Measurements from ENCODE around the gene C1QC.

Gene C1QC

DNA sequence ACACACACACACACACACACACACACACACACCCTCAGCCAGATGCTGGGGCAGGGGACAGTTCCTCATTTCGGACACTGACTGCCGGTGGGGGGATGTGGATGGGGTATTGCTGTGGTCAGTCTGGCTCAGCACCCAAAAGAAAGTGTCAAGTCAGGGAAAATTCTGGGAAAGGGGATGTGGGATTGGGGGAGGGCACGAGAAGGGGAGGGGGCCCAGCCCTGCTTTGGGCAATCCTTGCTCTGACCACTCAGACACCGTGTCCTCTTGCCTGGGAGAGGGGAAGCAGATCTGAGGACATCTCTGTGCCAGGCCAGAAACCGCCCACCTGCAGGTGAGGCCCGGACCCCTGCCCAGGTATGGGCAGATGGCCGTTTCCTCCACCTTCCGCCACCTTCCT, at the start of gene C1QC:
Gene C1QC (plus strand): TSS at position 253 of the 400 bp plus-strand sequence. CDS start 391 bp downstream, outside the sequence.
- DNase-seq (ENCODE audit: low spot score), result no peak

DNA sequence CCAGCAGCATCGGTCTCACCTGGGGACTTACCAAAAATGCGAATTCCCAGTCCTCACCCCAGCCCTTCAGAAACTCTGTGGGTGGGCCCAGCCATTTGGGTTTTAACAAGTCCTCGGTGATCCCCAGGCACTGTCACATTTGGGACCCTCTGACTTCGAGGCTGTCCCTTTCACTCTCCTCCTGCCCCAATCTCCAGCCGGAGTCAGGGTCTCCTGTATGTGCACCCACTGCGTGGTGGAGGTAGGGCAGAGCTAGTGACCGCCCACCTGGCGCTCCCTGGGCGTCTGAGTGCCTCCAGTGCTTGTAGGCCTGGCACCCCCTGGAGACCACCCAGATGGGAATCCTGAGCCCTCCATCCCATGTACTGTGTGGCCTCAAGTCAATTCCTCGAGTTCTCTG, 49.0 kb upstream of the C1QC start:
- no peak for DNase-seq (ENCODE audit: low spot score)

DNA sequence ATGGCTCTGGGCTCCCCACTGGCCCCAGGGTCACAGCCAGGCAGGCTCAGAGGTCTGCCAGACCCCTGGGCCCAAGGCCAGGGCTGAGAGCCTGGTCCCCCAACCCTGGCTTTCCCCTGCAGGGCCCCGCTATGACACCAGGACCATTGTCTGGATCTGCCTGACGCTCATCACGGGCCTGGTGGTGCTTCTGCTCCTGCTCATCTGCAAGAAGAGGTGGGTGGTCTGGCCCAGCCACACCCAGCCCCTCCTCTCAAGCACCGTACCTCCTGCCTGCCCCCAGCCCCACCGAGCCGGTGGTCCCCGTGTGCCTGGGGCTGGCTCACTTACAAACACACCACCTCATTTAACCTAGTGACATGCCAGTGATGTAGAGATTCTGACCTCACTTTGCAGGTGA, 48.3 kb upstream of the C1QC start:
- no peak for DNase-seq (ENCODE audit: low spot score)

DNA sequence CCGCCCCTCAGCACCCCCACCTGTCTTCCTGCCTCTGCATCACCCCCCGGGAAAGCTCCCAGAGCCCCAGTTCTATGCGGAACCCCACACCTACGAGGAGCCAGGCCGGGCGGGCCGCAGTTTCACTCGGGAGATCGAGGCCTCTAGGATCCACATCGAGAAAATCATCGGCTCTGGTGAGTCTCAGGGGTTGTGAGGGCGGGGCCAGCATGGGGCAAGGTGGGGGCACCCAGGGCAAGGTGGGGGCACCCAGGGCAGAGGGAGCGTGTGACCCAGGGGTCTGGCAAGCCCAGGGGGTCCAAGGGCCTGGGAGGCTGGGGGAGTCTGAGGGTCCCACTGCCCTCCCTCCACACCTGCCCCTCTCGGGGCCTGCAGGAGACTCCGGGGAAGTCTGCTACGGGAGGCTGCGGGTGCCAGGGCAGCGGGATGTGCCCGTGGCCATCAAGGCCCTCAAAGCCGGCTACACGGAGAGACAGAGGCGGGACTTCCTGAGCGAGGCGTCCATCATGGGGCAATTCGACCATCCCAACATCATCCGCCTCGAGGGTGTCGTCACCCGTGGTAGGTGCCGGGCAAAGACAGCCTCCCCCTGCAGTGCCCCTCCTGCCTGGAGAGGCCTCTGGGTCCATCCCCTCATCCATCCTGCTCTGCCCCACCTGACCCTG, 46.0 kb upstream of the C1QC start:
- DNase-seq (ENCODE audit: low spot score), result no peak

DNA sequence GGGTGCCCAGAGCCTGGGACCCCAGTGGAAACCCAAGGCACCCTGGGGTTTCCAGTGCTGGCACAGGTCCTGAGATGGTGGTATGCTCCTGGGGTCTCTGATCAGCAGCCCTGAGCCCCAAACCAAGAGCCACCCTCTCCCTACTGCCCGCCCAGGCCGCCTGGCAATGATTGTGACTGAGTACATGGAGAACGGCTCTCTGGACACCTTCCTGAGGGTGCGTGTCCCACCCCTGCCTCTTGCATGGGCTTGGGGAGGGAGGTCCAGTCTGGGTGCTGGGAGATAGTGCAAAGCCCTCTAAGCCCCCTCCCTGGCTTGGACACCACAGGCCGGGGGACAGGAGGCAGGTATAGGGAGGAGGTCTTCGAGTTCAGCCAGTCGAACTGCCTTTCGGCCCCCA, 45.4 kb upstream of the C1QC start:
- DNase-seq (ENCODE audit: low spot score), result no peak

DNA sequence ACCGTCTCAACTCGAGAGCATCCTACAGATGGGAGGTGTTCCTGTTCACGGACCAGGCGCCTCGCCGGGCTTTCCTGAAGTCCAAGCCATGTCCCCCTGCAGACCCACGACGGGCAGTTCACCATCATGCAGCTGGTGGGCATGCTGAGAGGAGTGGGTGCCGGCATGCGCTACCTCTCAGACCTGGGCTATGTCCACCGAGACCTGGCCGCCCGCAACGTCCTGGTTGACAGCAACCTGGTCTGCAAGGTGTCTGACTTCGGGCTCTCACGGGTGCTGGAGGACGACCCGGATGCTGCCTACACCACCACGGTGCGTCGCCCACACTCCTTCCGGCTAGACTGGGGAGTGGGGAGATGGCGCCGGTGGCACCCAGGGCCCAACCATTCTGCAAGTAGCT, 44.7 kb upstream of the C1QC start:
- no peak for DNase-seq (ENCODE audit: low spot score)

DNA sequence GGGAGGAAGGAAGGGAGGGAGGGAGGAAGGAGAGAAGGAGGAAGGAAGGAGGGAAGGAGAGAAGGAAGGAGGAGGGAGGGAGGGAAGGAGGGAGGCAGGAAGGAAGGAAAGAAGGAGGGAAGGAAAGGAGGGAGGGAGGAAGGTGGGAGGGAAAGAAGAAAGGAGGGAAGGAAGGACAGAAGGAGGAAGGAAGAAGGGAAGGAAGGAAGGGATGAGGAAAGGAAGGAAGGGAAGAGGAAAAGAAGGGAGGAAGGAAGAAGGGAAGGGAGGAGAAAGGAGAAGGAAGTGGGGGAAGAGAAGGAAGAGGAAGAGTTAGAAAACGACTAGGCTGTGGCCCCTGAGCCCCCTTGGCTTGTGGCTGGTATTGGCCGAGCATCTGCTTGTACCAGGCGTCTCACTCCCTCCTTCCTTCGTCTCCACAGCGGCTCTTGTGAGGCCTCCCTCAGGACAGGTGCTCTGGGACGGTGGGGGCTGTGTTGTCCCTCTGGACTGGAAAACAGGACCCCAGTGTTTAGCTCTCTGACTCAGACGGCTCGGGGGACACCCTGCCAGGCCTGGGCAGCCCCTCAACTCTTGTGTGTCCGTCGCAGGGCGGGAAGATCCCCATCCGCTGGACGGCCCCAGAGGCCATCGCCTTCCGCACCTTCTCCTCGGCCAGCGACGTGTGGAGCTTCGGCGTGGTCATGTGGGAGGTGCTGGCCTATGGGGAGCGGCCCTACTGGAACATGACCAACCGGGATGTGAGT, 43.2 kb upstream of the C1QC start:
- DNase-seq (ENCODE audit: low spot score), result peak; percentile 34

DNA sequence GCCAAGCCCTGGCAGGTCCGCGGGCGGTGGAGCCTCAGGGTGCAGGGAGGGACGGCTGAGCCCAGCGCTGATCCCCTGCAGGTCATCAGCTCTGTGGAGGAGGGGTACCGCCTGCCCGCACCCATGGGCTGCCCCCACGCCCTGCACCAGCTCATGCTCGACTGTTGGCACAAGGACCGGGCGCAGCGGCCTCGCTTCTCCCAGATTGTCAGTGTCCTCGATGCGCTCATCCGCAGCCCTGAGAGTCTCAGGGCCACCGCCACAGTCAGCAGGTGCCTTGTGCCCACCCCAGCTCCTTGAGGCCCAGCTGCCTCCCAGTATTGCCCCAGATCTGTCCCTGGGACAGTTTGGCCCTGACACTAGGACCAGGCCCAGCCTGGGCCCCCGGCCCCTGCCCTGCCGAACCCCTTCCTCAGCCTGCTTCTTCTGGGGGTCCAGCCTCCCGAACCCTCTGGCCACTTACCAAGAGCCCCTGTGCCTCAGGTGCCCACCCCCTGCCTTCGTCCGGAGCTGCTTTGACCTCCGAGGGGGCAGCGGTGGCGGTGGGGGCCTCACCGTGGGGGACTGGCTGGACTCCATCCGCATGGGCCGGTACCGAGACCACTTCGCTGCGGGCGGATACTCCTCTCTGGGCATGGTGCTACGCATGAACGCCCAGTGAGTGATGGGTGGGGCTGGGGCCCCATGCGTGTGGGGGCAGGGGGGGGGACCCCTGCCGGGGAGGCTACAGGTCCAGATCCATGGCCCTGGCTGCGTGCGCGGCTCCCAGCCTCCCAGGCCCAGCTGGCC, 42.4 kb upstream of the C1QC start:
- DNase-seq (ENCODE audit: low spot score), result no peak

DNA sequence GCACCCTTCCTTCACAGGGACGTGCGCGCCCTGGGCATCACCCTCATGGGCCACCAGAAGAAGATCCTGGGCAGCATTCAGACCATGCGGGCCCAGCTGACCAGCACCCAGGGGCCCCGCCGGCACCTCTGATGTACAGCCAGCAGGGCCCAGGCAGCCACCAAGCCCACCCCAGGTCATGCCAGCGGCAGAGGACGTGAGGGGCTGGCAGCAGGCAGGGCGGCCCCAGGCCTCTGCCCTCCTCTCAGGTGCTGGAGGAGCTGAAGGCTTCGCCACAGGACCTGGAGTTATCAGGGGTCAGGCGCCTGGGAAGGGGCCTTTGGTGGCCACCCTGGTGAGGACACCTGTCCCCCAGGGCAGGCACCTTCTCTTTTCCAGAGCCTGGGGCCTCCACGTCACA, 41.8 kb upstream of the C1QC start:
- DNase-seq (ENCODE audit: low spot score), result no peak

DNA sequence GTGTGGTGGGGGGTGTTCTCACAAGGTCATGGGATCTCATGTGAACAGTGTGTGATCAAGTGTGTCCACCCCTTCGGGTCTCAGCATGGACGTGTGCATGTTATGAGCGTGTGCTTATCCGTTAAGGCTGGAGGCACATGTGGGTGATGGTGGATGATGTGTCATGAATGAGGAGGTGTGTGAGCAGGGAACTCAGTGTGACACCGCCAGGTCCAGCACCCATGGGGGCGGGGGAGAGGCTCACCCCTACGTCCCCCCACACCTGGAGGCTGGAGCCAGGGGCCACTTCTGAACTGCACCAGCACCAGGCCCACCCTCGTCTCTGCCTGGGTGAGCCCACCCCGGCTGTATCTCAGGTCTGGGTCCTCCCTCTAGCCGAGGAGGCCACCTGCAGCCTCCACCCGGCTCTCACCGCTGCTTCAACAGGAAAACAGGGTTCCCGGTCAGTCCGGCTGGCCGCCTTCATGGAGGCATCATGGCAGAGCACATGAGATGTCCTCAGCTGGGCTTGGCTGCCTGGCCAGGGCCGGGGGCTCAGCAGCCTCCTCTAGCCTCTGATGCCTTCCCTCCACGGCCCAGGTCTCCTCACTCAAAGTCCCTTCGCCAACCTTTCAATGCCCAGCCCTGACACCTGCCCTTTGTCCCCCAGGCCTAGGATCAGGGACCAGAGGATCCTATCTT, 41.2 kb upstream of the C1QC start:
- no peak for DNase-seq (ENCODE audit: low spot score)

DNA sequence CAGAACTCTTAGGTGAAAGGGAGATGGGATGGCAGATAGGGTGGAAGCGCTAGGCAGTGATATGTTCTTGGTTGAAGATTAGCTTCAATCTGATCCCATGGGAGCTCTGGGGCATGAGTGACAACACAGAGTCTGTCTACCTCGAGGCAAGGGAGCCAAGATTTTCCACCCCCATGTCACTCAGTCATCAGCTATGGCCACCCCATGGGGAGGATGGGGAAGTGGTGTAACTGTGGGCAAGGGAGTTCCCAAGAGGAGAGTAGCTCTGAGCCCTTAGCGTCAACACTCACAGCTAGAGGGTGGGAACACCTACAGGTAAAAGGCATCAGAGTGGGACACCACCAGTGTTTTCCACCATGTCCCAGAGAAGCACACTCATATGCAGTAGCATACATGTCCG, 37.3 kb upstream of the C1QC start:
- no peak for DNase-seq (ENCODE audit: low spot score)

DNA sequence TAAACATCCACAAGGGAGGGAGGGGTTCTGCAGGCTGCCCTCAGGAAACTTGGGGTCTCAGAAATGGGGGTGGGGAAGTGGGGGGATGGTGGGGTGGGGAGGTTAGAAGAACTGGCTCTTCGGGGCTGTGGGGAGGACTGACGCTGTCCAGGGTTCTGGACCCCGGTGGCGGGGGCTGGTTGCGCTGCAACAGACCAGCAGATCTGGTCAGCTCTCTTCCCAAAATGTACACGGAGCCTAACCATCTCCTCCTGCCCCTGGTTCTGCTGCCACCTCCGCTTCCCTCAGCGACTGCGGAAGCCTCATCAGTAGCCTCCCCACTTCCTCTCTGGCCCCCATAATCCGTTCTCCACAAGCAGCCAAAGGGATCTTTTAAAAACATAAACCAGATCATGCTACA, 36.3 kb upstream of the C1QC start:
- no peak for DNase-seq (ENCODE audit: low spot score)

DNA sequence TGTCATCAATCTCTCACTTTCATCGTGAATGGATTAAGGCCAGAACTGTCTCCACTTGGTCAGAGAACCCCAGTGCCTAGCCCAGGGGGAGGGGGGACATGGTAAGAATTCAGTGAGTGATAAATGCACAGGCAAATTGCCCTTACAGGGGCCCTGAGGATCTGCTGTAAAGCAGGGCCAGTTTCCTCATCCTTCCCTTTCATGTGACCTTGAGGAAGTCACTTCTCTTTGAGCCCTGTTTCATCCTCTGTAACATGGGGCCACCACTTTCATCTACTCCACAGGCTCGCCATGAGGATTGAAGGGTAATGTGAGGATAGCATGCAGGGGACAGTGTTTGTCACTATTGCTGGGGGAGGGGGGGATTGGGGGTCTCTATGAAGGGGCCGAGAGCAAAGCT, 35.1 kb upstream of the C1QC start:
- DNase-seq (ENCODE audit: low spot score), result no peak

DNA sequence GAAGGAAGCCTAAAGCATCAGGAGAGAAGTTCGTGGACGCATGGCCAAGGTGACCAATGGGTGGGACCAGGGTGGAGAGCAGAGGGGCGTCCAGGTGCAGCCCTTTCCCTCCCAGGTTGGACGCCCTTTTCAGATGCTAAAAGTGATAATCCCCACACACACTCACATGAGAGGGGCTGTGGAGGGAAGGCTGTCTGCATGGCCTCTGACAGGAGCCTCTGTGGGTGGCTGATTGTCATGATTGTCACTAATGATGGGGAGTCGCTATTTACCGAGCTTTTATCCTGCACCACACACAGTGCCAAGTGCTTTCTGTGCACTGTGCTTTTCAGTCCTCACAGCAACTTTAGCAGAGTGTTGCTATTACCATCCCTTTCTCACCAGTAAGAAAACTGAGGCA, 34.1 kb upstream of the C1QC start:
- DNase-seq (ENCODE audit: low spot score), result no peak

DNA sequence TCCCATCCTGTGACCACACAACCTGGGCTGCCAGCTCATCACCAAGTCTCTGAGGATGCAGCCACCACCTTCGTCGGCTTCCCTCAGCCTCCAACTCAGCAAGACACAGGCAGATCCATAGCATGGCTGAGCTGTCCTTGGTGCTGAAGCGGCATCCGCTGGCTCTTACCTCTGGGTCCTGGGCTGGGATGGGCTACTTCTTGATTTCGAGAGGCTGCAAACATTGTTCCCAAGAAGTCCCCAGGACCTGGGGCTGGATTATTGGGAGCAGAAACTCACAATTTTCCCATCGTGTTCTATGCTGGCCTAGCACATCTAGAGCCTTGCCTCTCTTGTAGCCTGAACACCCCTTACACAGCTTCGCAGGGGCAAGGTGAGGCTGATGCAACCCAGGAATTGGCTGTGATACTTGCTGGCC, 31.9 kb upstream of the C1QC start:
- DNase-seq (ENCODE audit: low spot score), result peak; percentile 37

DNA sequence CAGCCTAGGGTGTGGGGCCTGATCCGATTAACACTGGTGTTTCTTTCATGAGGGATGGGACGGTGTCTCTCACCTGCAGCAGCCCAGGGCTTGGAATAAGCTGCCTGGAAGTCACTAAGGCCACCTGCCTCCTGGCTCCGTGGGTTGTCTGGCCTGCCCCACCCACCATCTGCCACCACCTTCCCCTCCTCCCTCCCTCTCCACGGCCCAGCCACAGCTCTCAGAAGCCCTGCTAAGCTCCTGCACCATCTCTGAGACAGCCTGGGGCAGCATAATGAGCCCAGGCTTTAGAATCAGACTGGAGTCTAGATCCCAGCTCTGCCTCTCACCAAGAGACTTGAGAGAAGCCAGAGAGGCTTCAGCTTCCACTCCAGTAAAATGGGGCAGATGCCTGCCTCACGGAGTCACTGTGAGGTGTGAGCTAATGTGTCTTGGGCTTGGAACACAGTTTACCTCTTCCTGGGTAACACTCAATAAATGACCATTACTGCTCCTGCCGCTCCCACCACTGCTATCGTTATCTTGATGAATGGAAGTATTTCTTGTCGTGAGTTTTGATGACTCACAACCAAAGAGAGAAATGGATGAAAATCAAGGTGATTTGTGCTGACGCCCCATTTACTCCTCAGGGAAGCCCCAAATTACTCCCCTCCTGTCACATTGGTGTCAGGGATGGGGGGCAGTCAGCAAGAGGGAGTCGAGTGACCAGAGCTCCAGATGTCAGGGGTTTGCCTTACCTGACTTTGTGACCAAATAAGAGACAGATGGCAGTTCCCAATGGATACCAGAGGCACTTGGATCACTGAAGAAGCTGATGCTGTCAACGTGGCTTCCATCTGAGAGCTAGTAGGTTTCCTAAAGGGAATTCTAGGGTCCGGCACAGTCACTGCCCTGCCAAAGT, 30.5 kb upstream of the C1QC start:
- no peak for DNase-seq (ENCODE audit: low spot score)

DNA sequence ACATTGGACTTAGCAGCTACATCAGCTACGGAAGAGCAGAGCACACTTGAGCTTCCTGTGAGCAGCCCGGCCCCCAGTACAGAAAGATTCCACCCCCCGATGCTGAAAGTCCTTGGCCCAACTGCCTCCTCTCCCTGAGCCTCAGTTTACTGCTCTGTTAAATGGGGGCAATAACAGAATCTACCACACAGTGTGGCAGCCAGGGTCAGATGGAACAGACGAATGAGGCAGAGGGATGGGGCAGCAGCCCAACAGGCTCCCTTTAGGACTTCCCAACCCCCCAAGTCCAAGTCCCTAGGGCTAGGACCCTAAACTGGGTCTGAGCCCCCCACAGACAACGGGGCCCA, 29.9 kb upstream of the C1QC start:
- no peak for DNase-seq (ENCODE audit: low spot score)

DNA sequence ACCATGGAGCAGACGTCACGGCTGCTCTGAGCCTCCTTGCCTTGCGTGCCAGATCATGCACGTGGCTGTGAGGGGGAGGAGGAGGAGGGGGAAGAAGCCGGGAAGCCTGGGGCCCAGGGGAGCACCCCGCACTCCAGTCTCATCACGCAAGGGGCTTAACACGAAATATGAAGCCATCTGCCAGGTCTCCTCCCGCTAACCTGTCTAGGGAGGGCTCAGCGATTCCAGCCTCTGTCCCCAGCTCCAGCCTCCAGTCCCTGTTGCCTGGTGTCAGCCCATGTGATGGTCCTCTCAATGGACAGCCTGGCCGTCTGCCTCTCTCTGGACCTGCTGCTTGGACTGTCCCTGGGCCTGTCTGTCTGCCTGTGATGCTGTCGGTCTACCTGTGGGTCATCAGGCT, 29.5 kb upstream of the C1QC start:
- no peak for DNase-seq (ENCODE audit: low spot score)

DNA sequence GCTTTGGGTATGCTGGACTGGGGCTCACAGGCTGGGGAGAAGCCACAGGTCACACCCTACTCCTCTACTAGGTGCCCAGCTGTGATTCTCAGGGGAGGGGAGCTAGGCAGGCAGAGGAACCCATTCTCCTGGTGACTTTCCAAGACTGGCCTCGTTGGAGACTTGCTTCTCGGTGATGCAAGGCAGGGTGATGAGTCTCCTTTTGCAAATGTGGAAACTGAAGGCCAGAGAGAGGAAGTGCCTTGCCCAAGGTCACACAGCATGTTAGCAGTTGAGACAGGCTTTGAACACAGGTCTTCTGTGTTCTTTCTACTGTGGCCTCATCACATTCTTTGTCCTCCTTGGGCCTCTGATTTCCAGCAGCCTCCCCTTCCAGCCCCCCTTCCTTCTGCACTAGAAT, 27.5 kb upstream of the C1QC start:
- DNase-seq (ENCODE audit: low spot score), result no peak

DNA sequence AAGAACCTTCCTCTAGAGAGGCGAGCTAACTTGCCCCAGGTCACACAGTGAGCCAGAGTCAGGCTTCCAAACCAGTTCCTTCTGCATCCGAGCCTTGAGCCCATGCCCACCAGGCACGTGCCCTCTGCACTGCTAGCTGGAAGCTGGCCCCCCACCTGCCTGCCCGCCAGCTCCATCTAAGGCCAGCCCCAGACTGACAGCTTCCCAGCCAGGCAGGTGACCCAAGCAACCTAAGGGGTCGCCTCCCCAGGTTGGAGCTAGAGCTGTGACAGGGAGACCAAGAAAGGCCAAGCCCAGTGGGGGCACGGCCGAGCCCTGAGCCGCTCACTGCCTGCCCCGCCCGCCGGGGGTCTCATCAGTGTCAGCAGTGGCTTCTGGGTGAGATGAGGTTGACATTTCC, 26.9 kb upstream of the C1QC start:
- no peak for DNase-seq (ENCODE audit: low spot score)

DNA sequence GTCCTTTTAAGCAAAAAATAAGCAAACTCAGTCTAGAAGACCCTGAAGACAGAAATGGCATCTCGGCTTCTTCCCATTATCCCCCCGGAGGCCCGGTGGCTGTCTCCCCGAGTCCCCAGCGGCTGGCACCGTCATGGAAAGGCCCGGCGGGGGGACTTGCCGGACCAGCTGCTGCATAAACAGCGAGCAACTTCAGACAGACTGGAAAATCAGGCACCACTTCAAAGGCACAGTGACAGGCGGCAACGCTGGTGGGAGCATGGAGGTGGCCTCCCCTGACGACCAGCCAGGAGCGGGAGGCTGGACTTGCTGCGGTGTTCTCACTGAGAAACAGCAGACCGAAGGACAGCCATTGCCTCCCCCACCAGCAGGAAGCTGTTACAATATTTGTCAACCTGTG, 25.4 kb upstream of the C1QC start:
- DNase-seq (ENCODE audit: low spot score), result no peak

DNA sequence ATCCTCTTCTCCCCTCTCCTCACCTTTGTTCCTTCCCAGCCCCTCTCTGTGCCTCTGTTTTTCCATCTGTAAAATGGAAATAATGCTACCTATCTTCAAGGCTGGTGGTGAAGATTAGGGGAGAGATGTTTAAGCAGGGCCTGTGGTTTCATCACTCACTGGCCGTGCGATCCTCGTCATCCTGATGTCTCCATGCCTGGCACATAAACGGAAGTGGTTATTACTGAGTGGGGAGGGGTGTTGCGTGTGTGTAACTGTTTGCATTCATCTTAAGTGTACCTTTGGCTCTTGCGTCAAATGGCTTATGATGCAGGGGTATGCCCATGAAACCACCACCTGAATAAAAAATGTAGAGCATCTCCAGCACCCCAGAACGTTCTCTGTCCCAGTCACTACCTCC, 24.2 kb upstream of the C1QC start:
- no peak for DNase-seq (ENCODE audit: low spot score)

Data from LoVo (cell line).